ENCODE data around the gene GPR65. TPM values are rescaled to one million over a fixed set of nuclear protein-coding genes. Genes with fewer than 3 reads are reported as not detected.

The GPR65 gene
- total and polyA plus RNA-seq, 2 donors (not counting 1 experiment from before 2014, with no cell fraction given): 8.7 to 13.4 TPM

DNA sequence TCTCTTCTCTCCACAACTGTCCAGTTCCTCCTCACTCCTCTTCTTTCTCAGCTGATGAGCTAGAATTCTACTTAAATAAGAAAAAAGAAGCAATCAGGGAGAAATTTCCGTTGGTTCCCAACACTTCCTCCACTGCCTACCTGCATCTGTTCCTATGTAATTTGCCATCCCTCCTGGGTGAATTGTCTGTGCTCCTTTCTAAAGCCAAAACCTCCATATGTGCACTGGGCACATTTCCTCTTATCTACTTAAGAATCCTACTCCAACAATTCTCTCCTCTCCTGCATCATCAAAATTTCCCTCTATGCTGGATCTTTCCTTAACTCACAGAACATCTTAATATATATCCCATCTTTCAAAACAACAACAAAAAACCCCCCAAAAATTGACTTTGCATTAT, 35.2 kb downstream of the GPR65 start:
- ChIA-PET CTCF (interaction anchor here (1.1 kb wide), 1 partner anchor 9 kb away, joined by 3 read pairs; no protein-coding TSS in a partner anchor), POLR2A (no interaction called here)
- Mint-ChIP-seq H3K27ac (no peak overlapping the region), H3K27me3 (no peaks in the 10 kb centered on the region), H3K4me3 (no peak overlapping the region), H3K9me3 (ENCODE audit: insufficient read depth) (no peaks in the 10 kb centered on the region), H3K4me1 (no peaks in the 10 kb centered on the region)
- Histone ChIP-seq H3K4me2 (replicated peaks; ENCODE audit: low read depth, low read length, poor library complexity, severe bottlenecking) (no peak overlapping the region), H3K79me2 (ENCODE audit: control insufficient read depth, insufficient read depth, low read length) (no peaks in the 10 kb centered on the region), H3K4me1 (ENCODE audit: control insufficient read depth in 2 of 2, insufficient read depth in 2 of 2, low read length in 2 of 2) (no peaks in the 10 kb centered on the region), H3K9me3 (ENCODE audit: control extremely low read depth in 1 of 3, control insufficient read depth in 2 of 3, insufficient read depth in 1 of 3, low read length in 2 of 3) (no peaks in the 10 kb centered on the region), H3K9ac (ENCODE audit: low read length) (no peak overlapping the region), H3K27ac (ENCODE audit: low read length in 2 of 2) (no peak overlapping the region), H3K4me3 (ENCODE audit: control extremely low read depth in 1 of 5, extremely low read depth in 1 of 5, insufficient read depth in 1 of 5, low read depth in 2 of 5, low read length in 4 of 5) (no peak overlapping the region), H3K36me3 (replicated peaks in 1 of 2; ENCODE audit: control extremely low read depth in 1 of 2, control insufficient read depth in 1 of 2, extremely low read depth in 1 of 2, insufficient read depth in 2 of 2, low read length in 1 of 2) (no peaks in the 10 kb centered on the region), H2AFZ (ENCODE audit: insufficient read depth, low read depth, low read length, poor library complexity, severe bottlenecking) (no peak overlapping the region), H3K27me3 (replicated peaks in 1 of 4; ENCODE audit: control extremely low read depth in 1 of 4, control insufficient read depth in 3 of 4, insufficient read depth in 4 of 4, low read length in 3 of 4) (peaks cover 0 to 6% (median 0%) of the 10 kb centered on the region in 4 experiments), H4K20me1 (ENCODE audit: control insufficient read depth, insufficient read depth, low read length, poor library complexity, severe bottlenecking) (no peaks in the 10 kb centered on the region)
- TF ChIP-seq EZH2 (IDR thresholded peaks at IDR 0.05; ENCODE audit: borderline replicate concordance, insufficient read depth, low read depth, low read length, poor library complexity, severe bottlenecking) (no peak), CTCF (IDR thresholded peaks at IDR 0.05) (no peak)
- WGBS (ENCODE audit: insufficient coverage): no CpG with 5 or more reads among the region's 1 CpG
- intact Hi-C loops (cut with micrococcal nuclease): no loop called here
- no peak for DNase-seq
- no peak for ATAC-seq (ENCODE audit: low read depth)

- H3K27me3 Mint-ChIP-seq: peaks cover 5% of the 10 kb centered on the region
- TF ChIP-seq EZH2 (IDR thresholded peaks at IDR 0.05; ENCODE audit: borderline replicate concordance, insufficient read depth, low read depth, low read length, poor library complexity, severe bottlenecking) (no peak), CTCF (IDR thresholded peaks at IDR 0.05) (no peak)
- no peaks in the 10 kb centered on the region for H3K79me2 ChIP-seq (ENCODE audit: control insufficient read depth, insufficient read depth, low read length)
- ChIA-PET CTCF (no interaction called here), POLR2A (no interaction called here)
- ATAC-seq (ENCODE audit: low read depth) (no peak), DNase-seq (no peak)
- H3K27ac ChIP-seq (ENCODE audit: low read length in 2 of 2): no peak overlapping the region
- no peaks in the 10 kb centered on the region for H3K27me3 ChIP-seq (replicated peaks in 1 of 4; ENCODE audit: control extremely low read depth in 1 of 4, control insufficient read depth in 3 of 4, insufficient read depth in 4 of 4, low read length in 3 of 4)
- H3K4me3 Mint-ChIP-seq: no peak overlapping the region
- intact Hi-C loops (cut with micrococcal nuclease): no loop called here
- no peak overlapping the region for H3K4me2 ChIP-seq (replicated peaks; ENCODE audit: low read depth, low read length, poor library complexity, severe bottlenecking)
- H3K9me3 Mint-ChIP-seq (ENCODE audit: insufficient read depth): no peaks in the 10 kb centered on the region
- no peaks in the 10 kb centered on the region for H3K36me3 ChIP-seq (replicated peaks in 1 of 2; ENCODE audit: control extremely low read depth in 1 of 2, control insufficient read depth in 1 of 2, extremely low read depth in 1 of 2, insufficient read depth in 2 of 2, low read length in 1 of 2)
- H3K4me3 ChIP-seq (ENCODE audit: control extremely low read depth in 1 of 5, extremely low read depth in 1 of 5, insufficient read depth in 1 of 5, low read depth in 2 of 5, low read length in 4 of 5): no peak overlapping the region
- no peaks in the 10 kb centered on the region for H4K20me1 ChIP-seq (ENCODE audit: control insufficient read depth, insufficient read depth, low read length, poor library complexity, severe bottlenecking)
- H3K4me1 Mint-ChIP-seq: no peaks in the 10 kb centered on the region
- H3K9ac ChIP-seq (ENCODE audit: low read length): no peak overlapping the region
- H3K27ac Mint-ChIP-seq: no peak overlapping the region
- H3K9me3 ChIP-seq (ENCODE audit: control extremely low read depth in 1 of 3, control insufficient read depth in 2 of 3, insufficient read depth in 1 of 3, low read length in 2 of 3): no peaks in the 10 kb centered on the region
- WGBS (ENCODE audit: insufficient coverage): no CpG with 5 or more reads among the region's 4 CpGs
- H3K4me1 ChIP-seq (ENCODE audit: control insufficient read depth in 2 of 2, insufficient read depth in 2 of 2, low read length in 2 of 2): no peaks in the 10 kb centered on the region
- H2AFZ ChIP-seq (ENCODE audit: insufficient read depth, low read depth, low read length, poor library complexity, severe bottlenecking): no peak overlapping the region
Observed at GRCh38 chr14:88043529-88044443, 38.9 kb downstream of the GPR65 start.

Data from B cell (primary cell).